Activated CD8-positive, alpha-beta T cell treated with anti-CD3 and anti-CD28 coated beads for 36 hours (primary cell): Measurements from ENCODE around the gene LMOD2. TPM values are rescaled to one million over a fixed set of nuclear protein-coding genes. Genes with fewer than 3 reads are reported as not detected.

Experiments
- ATAC-seq: fragments of 200-7000 bp; cut with Tn5 transposase; one replicate; pipeline ENCODE4 v1.10.0; 2021; ENCODE audit warnings: mild to moderate bottlenecking, moderate library complexity
- CTCF ChIA-PET: fragments of 350-600 bp; sonication (Branson Sonifier 250); formaldehyde crosslinking; loops from one replicate; lab custom pipeline; 2021; ENCODE audit warnings: antibody characterized with exemption; lab: Charles Lee
- POLR2A ChIA-PET: fragments of 350-600 bp; sonication (Branson Sonifier 250); formaldehyde crosslinking; loops from one replicate; lab custom pipeline; 2021; ENCODE audit warnings: antibody characterized with exemption; lab: Charles Lee
- DNase-seq: peaks from one replicate; pipeline ENCODE4 v3.0.0-alpha.2; 2020
- H3K27ac Mint-ChIP-seq: one replicate; pipeline ENCODE4 v1.8.0; 2021; ENCODE audit warnings: mild to moderate bottlenecking, mixed read lengths
- H3K27me3 Mint-ChIP-seq: one replicate; pipeline ENCODE4 v1.8.0; 2021; ENCODE audit warnings: mixed read lengths
- H3K36me3 Mint-ChIP-seq: one replicate; pipeline ENCODE4 v1.8.0; 2021; ENCODE audit warnings: low read depth, mixed read lengths
- H3K4me1 Mint-ChIP-seq: one replicate; pipeline ENCODE4 v1.8.0; 2021; ENCODE audit warnings: low read depth, mixed read lengths
- H3K4me3 Mint-ChIP-seq: one replicate; pipeline ENCODE4 v1.8.0; 2021; ENCODE audit warnings: mild to moderate bottlenecking, moderate library complexity, mixed read lengths
- H3K9me3 Mint-ChIP-seq: one replicate; pipeline ENCODE4 v1.8.0; 2021; ENCODE audit warnings: mixed read lengths
- CTCF ChIP-seq: fragments of 200-600 bp; IDR thresholded peaks from one replicate; pipeline ENCODE4 v1.8.0; 2022; ENCODE audit warnings: antibody characterized with exemption, mild to moderate bottlenecking
- intact Hi-C: fragments of 100-400 bp; cut with micrococcal nuclease; formaldehyde crosslinking; loops from one replicate; pipeline ENCODE4 v1.10.0; 2022
- total RNA-seq, 2 experiments: library from RNA; stranded (reverse); gene quantifications; one replicate each; pipeline ENCODE4 v1.2.3, GENCODE V29; 2021

LMOD2 gene
- total RNA-seq, 2 experiments from 2014 or later: not detected

DNA sequence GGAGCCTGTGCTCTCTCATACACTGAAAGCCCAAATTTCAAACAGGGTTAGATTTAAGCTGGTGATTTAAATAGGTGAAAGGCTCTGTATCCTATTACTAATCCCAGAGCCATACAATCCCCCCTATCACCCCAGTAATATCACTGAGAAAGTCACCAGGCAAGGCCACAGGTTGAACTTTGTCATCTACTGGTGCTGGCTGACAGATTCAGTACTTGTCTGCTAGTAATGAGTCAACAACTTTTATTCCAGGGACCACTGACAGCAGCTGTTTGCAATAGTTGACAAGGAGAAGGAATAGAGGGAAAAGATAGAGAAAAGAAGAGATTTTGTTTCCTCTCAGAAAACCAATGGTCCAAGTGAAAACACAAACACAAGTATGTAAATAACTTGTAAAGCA is 43.6 kb upstream of the LMOD2 start:
- Mint-ChIP-seq H3K9me3 (peaks cover 1% of the 10 kb centered on the region), H3K4me3 (no peak overlapping the region), H3K27me3 (peaks cover 11% of the 10 kb centered on the region), H3K27ac (no peak overlapping the region), H3K4me1 (no peaks in the 10 kb centered on the region), H3K36me3 (no peaks in the 10 kb centered on the region)
- POLR2A ChIA-PET: no interaction called here
- intact Hi-C loops: no loop called here
- ATAC-seq (no peak), DNase-seq (no peak)
- CTCF ChIA-PET: interaction anchor here (1.4 kb wide), 1 partner anchor 13 kb away, joined by 6 read pairs; no protein-coding TSS in a partner anchor
- no peak for TF ChIP-seq CTCF

DNA sequence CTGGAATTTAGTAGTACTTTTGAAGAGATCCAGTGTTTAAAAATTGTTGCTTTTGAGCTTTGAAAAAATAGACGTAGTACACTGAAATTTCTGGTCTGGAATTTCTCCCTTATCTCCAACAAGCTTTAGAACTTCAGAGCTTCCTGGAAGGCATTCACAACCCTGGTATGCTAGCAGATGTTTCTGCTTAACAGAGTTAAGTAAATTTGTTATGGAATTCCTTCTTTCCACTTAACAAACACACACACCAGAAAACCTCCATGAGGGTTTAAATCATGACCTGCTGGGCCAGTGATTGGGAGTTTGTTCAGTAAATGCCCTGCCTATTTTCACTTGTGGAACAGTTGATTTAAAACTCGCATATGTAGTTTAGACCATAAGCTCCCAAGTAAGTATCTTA is 40.3 kb upstream of the LMOD2 start:
- Mint-ChIP-seq H3K4me3 (no peak overlapping the region), H3K27me3 (peaks cover 15% of the 10 kb centered on the region)
- CTCF ChIA-PET: interaction anchor here (3.5 kb wide), 1 partner anchor 9 kb away, joined by 17 read pairs; no protein-coding TSS in a partner anchor

GRCh38 chr7:123616223-123616622 is 39.4 kb upstream of the LMOD2 start:
- intact Hi-C loops: no loop called here
- peaks cover 13% of the 10 kb centered on the region for H3K27me3 Mint-ChIP-seq
- H3K4me3 Mint-ChIP-seq: no peak overlapping the region
- ATAC-seq (no peak), DNase-seq (no peak)
- H3K36me3 Mint-ChIP-seq: no peaks in the 10 kb centered on the region
- H3K27ac Mint-ChIP-seq: no peak overlapping the region
- TF ChIP-seq CTCF: no peak
- H3K4me1 Mint-ChIP-seq: no peaks in the 10 kb centered on the region
- ChIA-PET POLR2A (no interaction called here), CTCF (interaction anchor here (3.5 kb wide), 1 partner anchor 8 kb away, joined by 17 read pairs; no protein-coding TSS in a partner anchor)
- peaks cover 1% of the 10 kb centered on the region for H3K9me3 Mint-ChIP-seq

More for the DNA sequence above, 40.3 kb upstream of the LMOD2 start:
- POLR2A ChIA-PET: interaction anchor here (0.6 kb wide), 1 partner anchor 976 kb away, joined by 3 read pairs; no protein-coding TSS in a partner anchor
- no peaks in the 10 kb centered on the region for H3K36me3 Mint-ChIP-seq
- no peaks in the 10 kb centered on the region for H3K4me1 Mint-ChIP-seq
- ATAC-seq (no peak), DNase-seq (no peak)
- H3K9me3 Mint-ChIP-seq: peaks cover 1% of the 10 kb centered on the region
- H3K27ac Mint-ChIP-seq: no peak overlapping the region
- TF ChIP-seq CTCF: no peak
- intact Hi-C loops: no loop called here

DNA sequence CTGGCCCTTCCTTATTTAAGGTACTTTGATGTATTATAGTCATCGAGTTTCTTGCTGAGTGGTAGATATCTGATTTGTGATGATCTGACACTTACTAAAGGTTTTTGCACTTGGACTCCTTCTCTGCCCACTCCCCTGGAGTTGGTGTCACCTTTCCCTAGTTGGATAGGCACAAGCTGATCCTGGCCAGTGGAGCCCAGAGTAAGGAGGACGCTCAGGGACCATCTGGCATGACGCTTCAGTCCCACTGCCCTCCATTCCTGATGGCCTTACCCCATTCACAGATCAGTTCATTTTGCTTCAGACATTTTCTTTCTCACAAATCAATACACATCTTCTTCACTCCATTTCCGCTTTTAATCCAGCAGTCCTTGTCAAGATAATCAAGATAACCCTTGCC is 34.0 kb upstream of the LMOD2 start:
- H3K4me3 Mint-ChIP-seq: no peak overlapping the region
- no peaks in the 10 kb centered on the region for H3K36me3 Mint-ChIP-seq
- peaks cover 8% of the 10 kb centered on the region for H3K27me3 Mint-ChIP-seq
- CTCF ChIA-PET: interaction anchor here (1.5 kb wide), 1 partner anchor 127 kb away, joined by 5 read pairs; no protein-coding TSS in a partner anchor
- ATAC-seq (no peak), DNase-seq (no peak)
- no peaks in the 10 kb centered on the region for H3K9me3 Mint-ChIP-seq
- H3K4me1 Mint-ChIP-seq: peaks cover 2% of the 10 kb centered on the region
- TF ChIP-seq CTCF: no peak
- H3K27ac Mint-ChIP-seq: no peak overlapping the region
- POLR2A ChIA-PET: no interaction called here
- intact Hi-C loops: no loop called here

DNA sequence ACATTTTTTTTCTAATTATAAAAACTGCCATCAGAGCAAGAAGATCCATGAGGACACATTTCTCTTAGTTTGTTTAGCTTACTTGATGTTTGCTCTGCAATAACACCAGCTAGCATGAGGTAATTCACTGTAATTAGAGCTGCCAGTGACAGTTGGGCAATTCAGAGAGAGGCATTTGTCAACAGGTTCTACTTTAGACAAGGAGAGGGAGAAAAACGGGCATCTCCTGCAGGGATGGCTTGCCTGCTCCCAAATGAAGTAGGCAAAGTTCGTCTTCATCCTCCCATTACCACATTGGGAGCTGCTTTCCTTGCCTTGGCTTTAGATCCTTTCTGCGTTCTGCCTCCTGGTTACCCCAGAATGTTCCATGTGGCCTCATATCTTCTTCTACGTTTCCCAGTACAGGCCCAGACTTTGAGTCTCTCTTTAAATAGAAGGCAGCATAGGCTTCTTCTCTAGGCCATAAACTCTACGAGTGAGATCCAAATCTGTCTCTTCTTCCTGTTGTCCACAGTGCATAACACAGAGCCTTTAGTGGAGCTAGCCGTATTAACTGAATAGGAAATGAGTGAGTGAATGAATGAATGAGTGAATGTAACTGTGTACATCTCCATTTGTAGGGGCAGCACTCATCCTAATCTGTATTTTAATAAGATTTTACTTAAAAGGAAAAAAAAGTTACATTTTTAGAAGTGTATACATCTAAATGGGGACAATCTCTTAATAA is 32.8 kb upstream of the LMOD2 start:
- DNase-seq (no peak), ATAC-seq (no peak)
- ChIA-PET POLR2A (no interaction called here), CTCF (interaction anchor here (1.5 to 2.2 kb wide), 3 partner anchors 8 to 129 kb away, joined by 5 to 17 read pairs (median 8); no protein-coding TSS in a partner anchor)
- Mint-ChIP-seq H3K4me3 (no peak overlapping the region), H3K27me3 (peaks cover 7% of the 10 kb centered on the region), H3K9me3 (no peaks in the 10 kb centered on the region), H3K27ac (no peak overlapping the region), H3K36me3 (no peaks in the 10 kb centered on the region), H3K4me1 (peaks cover 2% of the 10 kb centered on the region)
- no peak for TF ChIP-seq CTCF
- intact Hi-C loops: no loop called here
